Measurements from ENCODE around the gene MARK3. TPM values are rescaled to one million over a fixed set of nuclear protein-coding genes. Genes with fewer than 3 reads are reported as not detected.

The MARK3 gene
- total RNA-seq, 4 donors from 2014 or later = 61.7 to 115 (median 76.2) TPM

DNA sequence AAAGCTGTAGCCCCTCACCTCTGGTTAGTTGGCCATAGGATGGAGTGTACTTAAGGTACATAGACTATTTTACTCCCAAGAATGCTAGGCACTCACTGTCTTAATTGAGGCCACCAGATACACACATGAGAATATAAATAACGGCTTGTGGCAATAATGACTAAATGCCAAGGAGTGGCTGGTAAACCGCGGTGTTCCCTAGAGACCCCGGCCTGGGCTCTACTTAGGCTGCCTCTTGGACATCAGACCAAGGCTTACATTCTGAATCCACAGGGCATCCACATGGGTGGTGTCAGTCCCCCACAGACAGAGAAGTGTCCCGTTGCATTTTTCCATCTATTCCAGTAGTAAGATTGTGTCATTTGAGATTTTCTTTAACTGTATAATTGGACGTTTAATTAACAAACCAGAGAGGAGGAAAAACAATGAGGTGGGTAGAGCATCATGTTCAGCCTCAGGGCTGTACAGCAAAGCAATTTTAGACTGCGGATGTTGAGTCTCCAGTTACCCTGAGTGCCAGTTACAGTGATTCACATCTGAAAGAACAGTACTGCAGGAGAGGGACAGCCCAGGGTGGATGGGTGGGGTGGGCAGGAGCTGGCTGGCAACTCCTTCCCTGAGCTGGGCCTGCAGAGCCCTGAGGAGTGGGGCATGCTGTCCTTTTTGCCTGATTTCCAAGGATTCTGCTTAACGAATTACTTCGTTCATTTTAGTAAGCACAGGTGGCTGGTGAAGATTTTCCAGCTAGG, 116.9 kb downstream of the MARK3 start:
- no peak for TF ChIP-seq CTCF (IDR thresholded peaks at IDR 0.05; ENCODE audit: low read depth)

DNA sequence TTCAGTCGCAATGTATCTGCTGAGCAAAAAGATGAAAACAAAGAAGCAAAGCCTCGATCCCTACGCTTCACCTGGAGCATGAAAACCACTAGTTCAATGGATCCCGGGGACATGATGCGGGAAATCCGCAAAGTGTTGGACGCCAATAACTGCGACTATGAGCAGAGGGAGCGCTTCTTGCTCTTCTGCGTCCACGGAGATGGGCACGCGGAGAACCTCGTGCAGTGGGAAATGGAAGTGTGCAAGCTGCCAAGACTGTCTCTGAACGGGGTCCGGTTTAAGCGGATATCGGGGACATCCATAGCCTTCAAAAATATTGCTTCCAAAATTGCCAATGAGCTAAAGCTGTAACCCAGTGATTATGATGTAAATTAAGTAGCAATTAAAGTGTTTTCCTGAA, 117.7 kb downstream of the MARK3 start:
- TF ChIP-seq CTCF (IDR thresholded peaks at IDR 0.05; ENCODE audit: low read depth) = no peak

- no peak for TF ChIP-seq CTCF (IDR thresholded peaks at IDR 0.05; ENCODE audit: low read depth)
Observed at GRCh38 chr14:103503296-103503695, 118.1 kb downstream of the MARK3 start.

- TF ChIP-seq CTCF (IDR thresholded peaks at IDR 0.05; ENCODE audit: low read depth) = no peak
Observed at GRCh38 chr14:103504991-103505565, 119.9 kb downstream of the MARK3 start.

GRCh38 chr14:103507751-103508150, 122.5 kb downstream of the MARK3 start:
- no peak for TF ChIP-seq CTCF (IDR thresholded peaks at IDR 0.05; ENCODE audit: low read depth)

GRCh38 chr14:103508521-103509329, 123.5 kb downstream of the MARK3 start:
- no peak for TF ChIP-seq CTCF (IDR thresholded peaks at IDR 0.05; ENCODE audit: low read depth)
